ENCODE measurements around the gene HUS1B. TPM values are rescaled to one million over a fixed set of nuclear protein-coding genes. Genes with fewer than 3 reads are reported as not detected.

The HUS1B gene
- total and polyA plus RNA-seq, 2 of the 13 experiments (the other 11 are each of a cell fraction or from before 2014, with no cell fraction given): 0.18 to 0.40 TPM

DNA sequence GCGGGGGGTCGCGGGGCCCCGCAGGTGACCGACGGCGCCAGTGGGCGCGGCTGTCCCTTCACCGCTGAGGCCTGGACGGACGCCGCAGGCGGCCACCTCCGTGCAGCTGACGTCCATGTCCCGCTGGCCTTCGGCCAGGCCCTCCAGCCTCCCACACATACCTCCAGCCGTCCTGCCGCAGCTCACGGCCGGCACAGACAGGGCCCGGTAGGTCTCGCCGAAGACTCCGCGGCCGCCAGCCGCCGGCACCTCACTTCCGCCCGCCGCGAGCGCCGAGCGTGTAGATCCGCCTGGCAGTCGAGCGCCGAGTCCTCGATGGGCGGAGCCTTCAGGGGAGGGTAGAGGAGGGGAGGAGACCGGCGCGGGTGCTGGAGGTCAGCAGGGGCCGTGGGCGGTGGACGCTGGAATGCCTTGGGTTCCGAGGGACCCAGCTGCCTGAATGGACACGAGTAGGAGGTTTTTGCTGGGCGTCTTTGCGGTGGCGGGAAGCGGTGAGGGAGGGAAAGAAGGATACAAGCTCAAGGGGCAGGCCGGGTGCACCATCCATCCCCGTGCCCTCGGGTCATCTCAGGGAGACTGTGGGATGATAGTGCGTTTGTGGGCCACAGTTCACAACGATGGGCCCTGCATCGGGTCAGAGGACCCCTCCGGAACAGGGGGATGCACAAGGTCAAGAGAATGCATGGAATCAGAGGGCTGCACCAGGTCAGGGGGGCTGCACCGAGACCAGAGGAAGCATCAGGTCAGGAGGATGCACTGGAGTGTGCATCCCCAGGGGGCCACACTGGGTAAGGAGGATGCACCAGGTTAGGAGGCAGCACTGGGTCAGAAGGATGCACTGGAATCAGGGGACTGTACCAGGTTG, 36.2 kb upstream of the HUS1B start, which contains the start of gene EXOC2 (continued):
- TF ChIP-seq, protein P1, sequence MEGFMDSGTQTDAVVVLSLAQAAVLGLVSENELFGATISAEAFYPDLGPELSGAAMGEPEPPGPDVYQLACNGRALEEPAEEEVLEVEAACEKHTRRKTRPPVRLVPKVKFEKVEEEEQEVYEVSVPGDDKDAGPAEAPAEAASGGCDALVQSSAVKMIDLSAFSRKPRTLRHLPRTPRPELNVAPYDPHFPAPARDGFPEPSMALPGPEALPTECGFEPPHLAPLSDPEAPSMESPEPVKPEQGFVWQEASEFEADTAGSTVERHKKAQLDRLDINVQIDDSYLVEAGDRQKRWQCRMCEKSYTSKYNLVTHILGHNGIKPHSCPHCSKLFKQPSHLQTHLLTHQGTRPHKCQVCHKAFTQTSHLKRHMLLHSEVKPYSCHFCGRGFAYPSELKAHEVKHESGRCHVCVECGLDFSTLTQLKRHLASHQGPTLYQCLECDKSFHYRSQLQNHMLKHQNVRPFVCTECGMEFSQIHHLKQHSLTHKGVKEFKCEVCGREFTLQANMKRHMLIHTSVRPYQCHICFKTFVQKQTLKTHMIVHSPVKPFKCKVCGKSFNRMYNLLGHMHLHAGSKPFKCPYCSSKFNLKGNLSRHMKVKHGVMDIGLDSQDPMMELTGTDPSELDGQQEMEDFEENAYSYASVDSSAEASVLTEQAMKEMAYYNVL (CRISPR knock-in tag; IDR thresholded peaks at IDR 0.05; ENCODE audit: borderline replicate concordance): peak; percentile 75
- TF ChIP-seq PRDM10 (CRISPR knock-in tag; IDR thresholded peaks at IDR 0.05; ENCODE audit: low read depth) (peak; percentile 20; the same call in 1 of the 2 replicates), HOXA9 (CRISPR knock-in tag; IDR thresholded peaks at IDR 0.05; ENCODE audit: borderline replicate concordance) (peak; percentile 92), NAIF1 (CRISPR knock-in tag; IDR thresholded peaks at IDR 0.05; ENCODE audit: borderline replicate concordance) (0 out of 2 replicates have a peak, but pooled peaks have one; percentile 56), ZBTB8A (CRISPR knock-in tag; IDR thresholded peaks at IDR 0.05; ENCODE audit: borderline replicate concordance, low read depth) (no peak; the same call in 1 of the 2 replicates), SNAPC5 (CRISPR knock-in tag; IDR thresholded peaks at IDR 0.05; ENCODE audit: borderline replicate concordance) (no peak), ZBTB37 (CRISPR knock-in tag; IDR thresholded peaks at IDR 0.05) (no peak), ESRRA (CRISPR knock-in tag; IDR thresholded peaks at IDR 0.05; ENCODE audit: low read depth) (peak; percentile 70; the same call in 1 of the 2 replicates), HIVEP1 (CRISPR knock-in tag; IDR thresholded peaks at IDR 0.05) (peak; percentile 90), TAF1 (CRISPR knock-in tag; IDR thresholded peaks at IDR 0.05) (peak; percentile 85), RORA (CRISPR knock-in tag; IDR thresholded peaks at IDR 0.05) (no peak), ZNF556 (CRISPR knock-in tag; IDR thresholded peaks at IDR 0.05; ENCODE audit: borderline replicate concordance) (peak; percentile 95)
- TF ChIP-seq, protein P2, sequence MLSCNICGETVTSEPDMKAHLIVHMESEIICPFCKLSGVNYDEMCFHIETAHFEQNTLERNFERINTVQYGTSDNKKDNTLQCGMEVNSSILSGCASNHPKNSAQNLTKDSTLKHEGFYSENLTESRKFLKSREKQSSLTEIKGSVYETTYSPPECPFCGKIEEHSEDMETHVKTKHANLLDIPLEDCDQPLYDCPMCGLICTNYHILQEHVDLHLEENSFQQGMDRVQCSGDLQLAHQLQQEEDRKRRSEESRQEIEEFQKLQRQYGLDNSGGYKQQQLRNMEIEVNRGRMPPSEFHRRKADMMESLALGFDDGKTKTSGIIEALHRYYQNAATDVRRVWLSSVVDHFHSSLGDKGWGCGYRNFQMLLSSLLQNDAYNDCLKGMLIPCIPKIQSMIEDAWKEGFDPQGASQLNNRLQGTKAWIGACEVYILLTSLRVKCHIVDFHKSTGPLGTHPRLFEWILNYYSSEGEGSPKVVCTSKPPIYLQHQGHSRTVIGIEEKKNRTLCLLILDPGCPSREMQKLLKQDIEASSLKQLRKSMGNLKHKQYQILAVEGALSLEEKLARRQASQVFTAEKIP (CRISPR knock-in tag; IDR thresholded peaks at IDR 0.05; ENCODE audit: borderline replicate concordance): no peak
